ENCODE results near the gene JMJD6.
A peak's percentile ranks its signal among the peaks of the same experiment; 100 is the strongest.

The JMJD6 gene

DNA sequence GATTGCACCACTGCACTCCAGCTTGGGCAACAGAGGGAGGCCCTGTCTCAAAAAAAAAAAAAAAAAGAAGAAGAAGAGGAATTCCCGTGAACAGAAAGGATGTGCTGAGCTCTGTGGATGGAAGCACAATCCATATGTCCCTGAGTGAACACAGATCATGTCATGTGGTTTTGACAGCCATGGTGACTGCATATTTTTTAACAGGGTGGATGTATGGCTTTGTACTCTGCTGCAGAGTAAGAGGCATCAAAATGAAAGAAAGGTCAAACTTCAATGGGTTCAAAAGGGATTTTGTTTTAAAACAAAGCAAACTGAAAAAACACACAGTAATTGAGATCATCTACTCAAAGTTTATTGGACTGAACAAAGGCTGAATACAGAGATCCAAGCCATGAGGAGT lies 47.2 kb downstream of the JMJD6 start:
- no peak for DNase-seq (ENCODE audit: low read depth)

DNA sequence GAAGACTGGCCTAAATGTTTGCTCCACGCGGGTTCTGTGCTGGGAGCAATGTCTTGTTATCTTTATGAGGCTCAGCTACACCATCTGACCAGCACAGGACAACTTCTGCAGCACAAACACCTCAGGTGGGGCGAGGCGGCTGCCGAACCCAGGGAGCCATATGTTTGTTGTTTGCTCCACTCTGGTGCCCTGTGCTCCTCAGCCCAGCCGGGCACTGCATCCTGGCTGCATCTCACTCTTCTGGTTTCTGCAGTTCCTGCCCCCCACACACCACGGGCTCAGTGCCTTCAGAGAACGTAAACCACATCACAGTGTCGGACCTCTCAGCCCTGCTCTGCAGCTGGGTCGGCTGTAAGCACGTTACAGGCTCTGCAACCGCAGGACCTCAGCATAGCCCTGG lies 48.1 kb downstream of the JMJD6 start:
- no peak for DNase-seq (ENCODE audit: low read depth)

DNA sequence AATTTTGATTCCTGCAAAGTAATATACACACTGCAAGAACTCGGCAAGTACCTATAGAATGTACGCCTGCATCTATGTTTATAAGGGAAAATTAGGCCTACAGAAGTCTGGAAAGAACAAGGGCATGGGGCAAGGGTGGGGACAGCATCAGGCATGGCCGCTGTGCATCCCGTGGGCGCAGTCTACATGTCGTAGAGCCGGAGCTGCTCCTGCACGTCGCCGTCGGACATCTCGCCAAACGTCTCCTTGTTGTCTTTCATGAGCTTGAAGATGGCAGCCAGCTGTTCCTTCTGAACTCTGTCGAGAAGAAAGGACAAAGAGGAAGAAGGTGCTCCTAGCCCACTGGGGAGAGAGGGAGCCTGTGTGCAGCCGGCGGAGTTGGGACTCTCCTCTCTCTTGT lies 49.0 kb downstream of the JMJD6 start:
- no peak for DNase-seq (ENCODE audit: low read depth)

DNA sequence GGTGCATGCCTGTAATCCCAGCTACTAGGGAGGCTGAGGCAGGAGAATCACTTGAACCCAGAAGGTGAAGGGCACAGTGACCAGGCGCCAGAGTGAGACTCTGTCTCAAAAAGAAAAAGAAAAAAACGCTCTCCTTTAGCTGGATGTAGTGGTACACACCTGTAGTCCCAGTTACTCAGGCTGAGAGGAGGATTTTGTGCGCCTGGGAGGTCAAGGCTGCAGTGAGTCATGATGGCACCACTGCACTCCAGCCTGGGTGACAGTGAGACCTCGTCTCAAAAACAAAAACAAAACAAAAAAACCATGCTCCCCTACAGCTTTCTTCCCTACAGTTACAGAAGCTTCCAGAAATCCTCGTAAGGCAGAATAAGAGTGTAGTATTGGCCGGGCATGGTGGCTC lies 49.8 kb downstream of the JMJD6 start:
- DNase-seq (ENCODE audit: low read depth): no peak

DNA sequence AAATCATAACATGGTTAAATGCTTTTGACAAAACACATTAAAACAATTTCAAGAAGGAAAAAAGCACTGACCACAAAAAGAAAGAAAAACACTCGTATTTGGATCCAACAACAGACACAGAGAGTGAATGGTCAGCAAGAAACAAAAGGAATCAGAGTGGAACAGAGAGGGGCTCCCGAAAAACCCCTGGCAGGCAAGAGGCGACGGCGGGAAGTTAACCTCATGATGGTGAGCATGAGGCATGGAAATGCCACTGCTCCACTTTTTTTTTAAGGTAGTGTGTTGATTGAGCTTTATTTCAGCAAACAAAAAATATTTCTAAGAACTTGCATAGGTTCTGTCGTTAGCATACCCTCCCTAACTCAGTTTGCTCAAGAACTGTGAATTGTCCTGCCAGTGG lies 50.8 kb downstream of the JMJD6 start:
- no peak for DNase-seq (ENCODE audit: low read depth)

DNA sequence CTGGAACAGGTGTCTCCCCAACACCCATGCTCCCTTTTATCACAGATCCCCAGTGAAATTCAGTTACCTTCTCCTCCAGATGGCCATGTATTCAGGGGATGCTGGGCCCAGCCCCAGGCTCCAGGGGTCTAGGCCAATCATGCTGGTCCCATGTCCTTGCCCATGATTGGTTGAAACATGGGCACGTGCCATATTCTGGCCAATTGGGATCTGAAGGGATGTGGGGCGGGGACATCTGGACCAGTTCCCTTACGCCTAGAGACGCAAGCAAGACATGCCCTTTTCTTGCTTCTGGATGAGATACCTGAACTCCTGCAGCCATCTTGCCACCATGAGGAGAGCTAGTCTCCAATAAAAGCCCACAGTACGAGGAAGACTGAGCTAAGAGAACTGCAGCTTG lies 51.8 kb downstream of the JMJD6 start:
- no peak for DNase-seq (ENCODE audit: low read depth)

DNA sequence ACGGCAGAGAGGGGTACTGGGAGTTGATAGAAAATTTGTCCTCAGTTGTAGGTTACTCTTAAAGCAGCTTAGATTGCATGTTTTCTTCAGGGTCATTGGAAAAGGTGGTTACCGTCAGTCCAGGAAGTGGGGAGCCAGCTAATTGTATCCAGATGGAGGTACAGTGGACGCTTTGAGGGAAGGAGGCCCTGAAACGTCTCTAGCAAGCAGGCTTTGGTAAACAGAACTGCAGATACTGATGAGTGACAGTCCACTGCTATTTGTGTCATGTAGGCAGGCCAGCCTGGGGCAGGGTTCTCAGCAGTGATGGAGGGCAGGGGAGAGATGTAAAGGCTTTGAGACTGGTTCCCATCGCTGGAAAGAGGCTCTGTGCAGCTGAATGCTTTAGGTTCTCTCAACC lies 52.7 kb downstream of the JMJD6 start:
- DNase-seq (ENCODE audit: low read depth): peak; percentile 66

DNA sequence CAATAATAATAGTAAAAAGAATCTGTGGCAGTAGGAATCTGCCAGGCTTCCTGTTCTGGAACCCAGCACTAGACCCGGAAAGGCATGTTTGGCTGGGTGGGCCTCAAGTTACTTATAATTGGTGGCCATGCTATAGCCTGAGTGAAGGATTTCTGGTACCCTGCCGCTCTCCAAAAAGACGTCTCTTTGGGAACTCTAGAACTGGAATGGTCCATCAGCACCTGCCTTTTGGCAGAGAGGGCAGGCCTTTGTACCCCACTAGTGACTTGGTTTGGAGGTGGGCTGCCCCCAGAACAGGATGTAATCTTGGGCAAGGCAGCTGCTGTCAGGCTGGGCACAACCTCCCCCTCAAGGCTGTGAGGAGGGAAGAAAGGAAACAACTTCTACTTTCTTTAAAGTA lies 53.5 kb downstream of the JMJD6 start:
- no peak for DNase-seq (ENCODE audit: low read depth)

DNA sequence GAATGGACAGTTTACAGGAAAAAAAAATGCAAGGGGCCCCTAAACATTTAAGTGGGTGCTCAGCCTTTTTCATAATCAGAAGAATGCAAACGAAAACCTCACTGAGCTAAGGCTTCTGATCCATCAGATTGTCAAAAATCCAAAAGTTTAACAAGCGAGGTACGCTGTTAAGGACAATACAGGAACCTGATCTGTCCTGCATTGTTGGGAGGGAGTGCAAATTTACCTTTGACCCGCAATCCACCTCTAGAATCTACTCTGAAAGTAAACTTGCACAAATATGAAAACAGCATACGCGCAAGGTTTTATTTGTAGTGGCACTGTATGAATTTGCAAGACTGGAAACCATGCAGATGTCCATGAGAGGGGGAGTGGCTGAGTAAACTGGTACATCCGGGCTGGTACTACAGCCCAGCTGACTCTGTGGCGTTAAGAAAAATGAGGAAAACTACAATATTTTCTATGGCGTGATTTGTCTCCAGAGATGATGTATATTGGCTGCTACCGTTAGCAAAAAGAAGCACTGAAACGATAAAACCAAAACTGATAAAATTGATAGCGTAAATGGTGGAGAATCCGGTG lies 54.0 kb downstream of the JMJD6 start:
- DNase-seq (ENCODE audit: low read depth): no peak

DNA sequence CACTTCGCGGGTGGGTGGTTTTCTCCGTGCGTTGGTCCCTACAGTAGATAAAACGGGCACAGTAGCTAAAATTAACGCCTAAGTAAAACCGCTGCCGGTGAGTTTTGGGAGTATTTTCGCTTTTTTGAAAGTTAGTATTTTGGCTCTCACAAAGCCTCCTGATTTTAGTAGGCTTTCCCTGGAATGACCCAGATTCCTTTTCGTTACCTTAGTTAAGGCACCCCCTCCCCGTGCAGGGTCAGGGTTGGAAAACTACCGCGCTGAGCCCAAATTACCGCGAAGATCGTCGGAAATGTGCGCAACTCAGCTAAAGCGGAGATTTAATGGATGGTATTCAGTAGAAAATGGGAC lies 54.5 kb downstream of the JMJD6 start:
- DNase-seq (ENCODE audit: low read depth): no peak

DNA sequence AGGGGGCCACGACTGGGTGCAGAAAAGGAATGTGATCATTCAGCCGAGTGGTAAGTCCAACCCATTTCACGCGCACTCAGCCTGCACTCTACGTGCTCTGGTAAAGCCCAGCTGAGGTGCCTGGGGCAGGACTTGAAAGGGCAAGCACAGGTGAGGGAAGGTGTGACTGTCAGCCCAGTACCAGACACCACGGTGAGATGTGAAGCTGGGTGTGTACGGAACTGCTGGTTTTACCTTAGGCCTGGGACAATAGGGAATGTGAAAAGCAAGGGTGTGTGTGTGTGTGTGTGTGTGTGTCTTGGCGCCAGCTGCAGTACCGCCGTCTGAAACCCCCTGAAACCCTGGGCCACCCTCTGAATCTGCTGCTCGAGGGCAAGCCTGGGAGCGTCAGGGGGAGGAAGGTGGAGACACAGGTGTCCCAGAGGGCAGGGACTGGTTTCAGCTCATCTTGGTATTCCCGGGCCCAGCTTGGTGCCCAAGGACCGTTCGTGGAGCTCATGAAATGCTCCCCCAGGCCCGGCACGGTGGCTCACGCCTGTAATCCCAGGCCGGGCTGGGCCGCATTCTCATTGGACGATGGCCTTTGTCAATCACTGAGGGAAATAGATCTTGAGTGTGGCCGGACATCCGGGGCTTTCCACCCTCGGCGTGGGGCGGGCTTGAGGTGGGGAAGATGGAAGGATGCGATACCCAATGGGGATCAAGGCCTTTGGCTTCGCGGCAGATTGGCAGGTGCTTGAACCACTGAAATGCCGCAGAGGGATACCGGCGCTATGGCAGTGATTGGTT lies 55.1 kb downstream of the JMJD6 start:
- DNase-seq (ENCODE audit: low read depth): peak; percentile 99

DNA sequence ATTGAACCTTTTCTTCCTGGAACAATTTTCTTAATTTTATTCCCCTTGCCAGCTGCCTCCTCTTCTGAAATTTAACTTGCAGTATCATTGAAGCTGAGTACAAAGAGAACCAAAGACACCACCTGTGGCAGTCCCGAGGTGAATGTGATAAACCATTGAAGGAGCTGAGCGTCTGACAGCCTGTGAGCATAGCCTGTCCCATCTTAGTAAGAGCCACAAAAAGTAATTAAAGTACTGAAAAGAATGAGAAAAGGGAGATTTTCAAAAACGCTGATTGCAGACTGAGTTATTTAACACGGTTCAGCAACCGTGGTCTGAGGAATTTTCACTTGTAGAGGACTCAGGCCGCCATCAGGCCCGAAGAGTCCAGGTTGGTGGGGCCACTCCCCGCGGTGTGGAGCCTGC lies 55.7 kb downstream of the JMJD6 start:
- no peak for DNase-seq (ENCODE audit: low read depth)

DNA sequence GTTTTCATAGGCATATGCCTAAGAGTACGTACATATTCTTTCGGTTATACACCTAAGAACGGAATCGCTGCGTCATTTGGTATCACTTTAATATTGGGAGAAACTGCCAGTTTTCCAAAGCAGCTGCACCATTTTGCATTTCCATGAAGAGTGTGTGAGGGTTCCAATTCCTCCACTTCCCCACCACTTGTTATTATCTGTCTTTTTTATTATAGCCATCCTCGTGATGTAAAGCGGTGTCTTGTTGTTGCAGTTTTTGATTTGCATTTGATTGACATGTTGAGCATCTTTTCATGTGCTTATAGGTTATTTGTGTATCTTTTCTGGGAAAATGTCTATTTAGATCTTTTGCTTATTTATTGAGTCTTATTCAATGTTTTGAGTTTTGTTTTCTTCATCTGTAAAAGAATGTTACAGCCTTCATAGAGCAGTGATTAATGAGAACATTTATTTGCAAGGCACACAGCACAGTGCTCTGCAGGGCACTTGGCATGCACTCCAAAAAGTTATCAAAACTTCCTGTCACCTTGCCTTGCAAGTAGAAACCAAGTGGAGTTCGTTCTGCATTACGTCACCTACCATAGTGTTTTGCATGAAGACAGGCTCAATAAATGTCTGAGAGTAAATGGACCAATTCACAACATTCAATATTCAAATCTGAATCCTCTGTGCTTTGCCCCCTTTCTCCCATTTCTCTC lies 56.2 kb downstream of the JMJD6 start:
- no peak for DNase-seq (ENCODE audit: low read depth)
